Measurements from ENCODE around the gene NEK4.
"Not testable (repeated sequence)": the region's sequence is repeated elsewhere in the genome, so short reads cannot be mapped to it uniquely, and the experiment has no call there.

NEK4 gene

GRCh38 chr3:52781741-52782140 is 11.0 kb upstream of the NEK4 start:
- DNase-seq (ENCODE audit: extremely low read depth, insufficient read length): no peak

GRCh38 chr3:52779837-52780585 is 9.3 kb upstream of the NEK4 start:
- no peak for TF ChIP-seq CTCF (IDR thresholded peaks at IDR 0.05; ENCODE audit: insufficient read depth, low read length, poor library complexity, severe bottlenecking)
- Histone ChIP-seq H3K4me3 (replicated peaks; ENCODE audit: low read depth, low read length) (no peak overlapping the region), H3K27me3 (replicated peaks; ENCODE audit: control insufficient read depth, insufficient read depth, low read length) (no peaks in the 10 kb centered on the region), H3K36me3 (ENCODE audit: control insufficient read depth, insufficient read depth, low read length) (no peaks in the 10 kb centered on the region)
- DNase-seq (ENCODE audit: extremely low read depth, insufficient read length): no peak

More at GRCh38 chr3:52781741-52782140, 11.0 kb upstream of the NEK4 start:
- Histone ChIP-seq H3K27me3 (replicated peaks; ENCODE audit: control insufficient read depth, insufficient read depth, low read length) (no peaks in the 10 kb centered on the region), H3K4me3 (replicated peaks; ENCODE audit: low read depth, low read length) (no peak overlapping the region), H3K36me3 (ENCODE audit: control insufficient read depth, insufficient read depth, low read length) (no peaks in the 10 kb centered on the region)
- TF ChIP-seq CTCF (IDR thresholded peaks at IDR 0.05; ENCODE audit: insufficient read depth, low read length, poor library complexity, severe bottlenecking): no peak

GRCh38 chr3:52779011-52779836 is 8.5 kb upstream of the NEK4 start:
- no peaks in the 10 kb centered on the region for H3K27me3 ChIP-seq (replicated peaks; ENCODE audit: control insufficient read depth, insufficient read depth, low read length)
- DNase-seq (ENCODE audit: extremely low read depth, insufficient read length): peak; percentile 67
- no peaks in the 10 kb centered on the region for H3K36me3 ChIP-seq (ENCODE audit: control insufficient read depth, insufficient read depth, low read length)
- TF ChIP-seq CTCF (IDR thresholded peaks at IDR 0.05; ENCODE audit: insufficient read depth, low read length, poor library complexity, severe bottlenecking): no peak
- H3K4me3 ChIP-seq (replicated peaks; ENCODE audit: low read depth, low read length): no peak overlapping the region

GRCh38 chr3:52777959-52778805 is 7.4 kb upstream of the NEK4 start:
- H3K36me3 ChIP-seq (ENCODE audit: control insufficient read depth, insufficient read depth, low read length): no peaks in the 10 kb centered on the region
- no peaks in the 10 kb centered on the region for H3K27me3 ChIP-seq (replicated peaks; ENCODE audit: control insufficient read depth, insufficient read depth, low read length)
- H3K4me3 ChIP-seq (replicated peaks; ENCODE audit: low read depth, low read length): no peak overlapping the region
- no peak for DNase-seq (ENCODE audit: extremely low read depth, insufficient read length)
- no peak for TF ChIP-seq CTCF (IDR thresholded peaks at IDR 0.05; ENCODE audit: insufficient read depth, low read length, poor library complexity, severe bottlenecking)

- no peak for DNase-seq (ENCODE audit: extremely low read depth, insufficient read length)
- no peak within 1 kb of the TSS for H3K4me3 ChIP-seq (replicated peaks; ENCODE audit: low read depth, low read length)
- H3K36me3 ChIP-seq (ENCODE audit: control insufficient read depth, insufficient read depth, low read length): no peaks in the 10 kb centered on the region
- TF ChIP-seq CTCF (IDR thresholded peaks at IDR 0.05; ENCODE audit: insufficient read depth, low read length, poor library complexity, severe bottlenecking): no peak
- H3K27me3 ChIP-seq (replicated peaks; ENCODE audit: control insufficient read depth, insufficient read depth, low read length): no peaks in the 10 kb centered on the region
Observed at GRCh38 chr3:52777127-52777958, 6.6 kb upstream of the NEK4 start, which contains the start of gene ITIH1. TSS of gene ITIH1 (plus strand) at chr3:52777599. CDS start at chr3:52777616, 17 bp downstream.

GRCh38 chr3:52776486-52776885 is 5.7 kb upstream of the NEK4 start:
- DNase-seq (ENCODE audit: extremely low read depth, insufficient read length); H3K4me3 ChIP-seq (replicated peaks; ENCODE audit: low read depth, low read length); H3K36me3 ChIP-seq (ENCODE audit: control insufficient read depth, insufficient read depth, low read length); H3K27me3 ChIP-seq (replicated peaks; ENCODE audit: control insufficient read depth, insufficient read depth, low read length): not testable (repeated sequence)
